ENCODE measurements around the gene ATP2C2. TPM values are rescaled to one million over a fixed set of nuclear protein-coding genes. Genes with fewer than 3 reads are reported as not detected.
"Not testable (repeated sequence)": the region's sequence is repeated elsewhere in the genome, so short reads cannot be mapped to it uniquely, and the experiment has no call there.

ATP2C2 gene
- total RNA-seq, 1 donor from 2014 or later = not detected

DNA sequence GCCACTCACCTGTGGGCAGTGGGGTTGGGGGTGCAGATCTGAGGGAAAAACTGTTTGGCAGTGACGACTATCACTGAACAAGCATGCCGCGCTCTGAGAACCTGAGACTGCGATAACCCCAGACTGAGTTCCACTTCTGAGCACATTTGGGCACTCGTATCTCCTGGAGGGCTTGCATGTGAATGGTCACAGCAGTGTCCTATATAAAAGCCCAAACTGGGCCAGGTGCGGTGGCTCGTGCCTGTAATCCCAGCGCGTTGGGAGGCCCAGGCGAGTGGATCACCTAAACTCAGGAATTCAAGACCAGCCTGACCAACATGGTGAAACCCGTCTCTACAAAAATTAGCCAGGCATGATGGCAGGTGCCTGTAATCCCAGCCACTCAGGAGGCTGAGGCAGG lies 18.7 kb downstream of the ATP2C2 start:
- Mint-ChIP-seq H3K9me3 (ENCODE audit: low read depth) (peaks cover 16% of the 10 kb centered on the region), H3K4me3 (ENCODE audit: unreplicated experiment) (no peak overlapping the region), H3K27ac (ENCODE audit: unreplicated experiment) (no peak overlapping the region), H3K27me3 (ENCODE audit: low read depth) (peaks cover 20% of the 10 kb centered on the region), H3K36me3 (ENCODE audit: low read depth) (peaks cover 7% of the 10 kb centered on the region), H3K4me1 (ENCODE audit: low read depth) (no peaks in the 10 kb centered on the region)
- TF ChIP-seq, protein P1, sequence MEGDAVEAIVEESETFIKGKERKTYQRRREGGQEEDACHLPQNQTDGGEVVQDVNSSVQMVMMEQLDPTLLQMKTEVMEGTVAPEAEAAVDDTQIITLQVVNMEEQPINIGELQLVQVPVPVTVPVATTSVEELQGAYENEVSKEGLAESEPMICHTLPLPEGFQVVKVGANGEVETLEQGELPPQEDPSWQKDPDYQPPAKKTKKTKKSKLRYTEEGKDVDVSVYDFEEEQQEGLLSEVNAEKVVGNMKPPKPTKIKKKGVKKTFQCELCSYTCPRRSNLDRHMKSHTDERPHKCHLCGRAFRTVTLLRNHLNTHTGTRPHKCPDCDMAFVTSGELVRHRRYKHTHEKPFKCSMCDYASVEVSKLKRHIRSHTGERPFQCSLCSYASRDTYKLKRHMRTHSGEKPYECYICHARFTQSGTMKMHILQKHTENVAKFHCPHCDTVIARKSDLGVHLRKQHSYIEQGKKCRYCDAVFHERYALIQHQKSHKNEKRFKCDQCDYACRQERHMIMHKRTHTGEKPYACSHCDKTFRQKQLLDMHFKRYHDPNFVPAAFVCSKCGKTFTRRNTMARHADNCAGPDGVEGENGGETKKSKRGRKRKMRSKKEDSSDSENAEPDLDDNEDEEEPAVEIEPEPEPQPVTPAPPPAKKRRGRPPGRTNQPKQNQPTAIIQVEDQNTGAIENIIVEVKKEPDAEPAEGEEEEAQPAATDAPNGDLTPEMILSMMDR (IDR thresholded peaks at IDR 0.05) = no peak
- DNase-seq (ENCODE audit: low spot score) = no peak

DNA sequence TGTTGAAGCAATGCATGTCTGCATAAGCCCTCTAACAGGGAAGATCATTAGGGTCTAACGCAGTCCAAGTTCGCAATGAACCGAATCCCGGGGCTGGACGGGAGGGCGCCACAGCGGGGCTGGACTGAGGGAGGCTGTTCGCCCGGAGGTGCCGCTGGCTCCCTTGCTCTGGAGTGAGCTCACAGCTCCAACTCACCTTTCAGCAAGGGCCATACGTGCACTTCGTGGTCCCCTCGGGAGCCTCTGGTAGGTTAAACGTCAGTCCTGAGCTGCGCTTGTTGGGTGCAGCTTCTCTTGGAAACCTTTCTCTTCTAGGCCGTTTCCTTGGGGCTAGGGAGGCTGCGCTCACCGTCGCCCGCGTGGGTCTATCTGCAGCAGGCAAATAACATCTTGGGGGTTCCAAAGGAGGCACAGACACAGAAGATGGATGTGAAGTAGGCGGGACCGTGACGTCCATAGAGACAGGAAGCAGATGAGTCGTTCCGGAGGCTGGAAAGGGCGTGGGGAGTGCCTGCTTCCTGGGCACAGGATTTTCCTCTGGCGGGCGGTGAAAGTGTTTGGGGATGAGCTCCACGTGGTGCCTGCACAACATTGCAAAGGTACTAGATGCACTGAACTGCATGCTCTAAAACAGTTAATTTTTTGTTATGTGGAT lies 21.9 kb downstream of the ATP2C2 start:
- Mint-ChIP-seq H3K27me3 (ENCODE audit: low read depth) (peaks cover 15% of the 10 kb centered on the region), H3K27ac (ENCODE audit: unreplicated experiment) (no peak overlapping the region), H3K4me1 (ENCODE audit: low read depth) (no peaks in the 10 kb centered on the region), H3K36me3 (ENCODE audit: low read depth) (peaks cover 3% of the 10 kb centered on the region), H3K9me3 (ENCODE audit: low read depth) (peaks cover 5% of the 10 kb centered on the region), H3K4me3 (ENCODE audit: unreplicated experiment) (no peak overlapping the region)
- DNase-seq (ENCODE audit: low spot score) = peak; percentile 68
- TF ChIP-seq, protein P1 (IDR thresholded peaks at IDR 0.05) = no peak

DNA sequence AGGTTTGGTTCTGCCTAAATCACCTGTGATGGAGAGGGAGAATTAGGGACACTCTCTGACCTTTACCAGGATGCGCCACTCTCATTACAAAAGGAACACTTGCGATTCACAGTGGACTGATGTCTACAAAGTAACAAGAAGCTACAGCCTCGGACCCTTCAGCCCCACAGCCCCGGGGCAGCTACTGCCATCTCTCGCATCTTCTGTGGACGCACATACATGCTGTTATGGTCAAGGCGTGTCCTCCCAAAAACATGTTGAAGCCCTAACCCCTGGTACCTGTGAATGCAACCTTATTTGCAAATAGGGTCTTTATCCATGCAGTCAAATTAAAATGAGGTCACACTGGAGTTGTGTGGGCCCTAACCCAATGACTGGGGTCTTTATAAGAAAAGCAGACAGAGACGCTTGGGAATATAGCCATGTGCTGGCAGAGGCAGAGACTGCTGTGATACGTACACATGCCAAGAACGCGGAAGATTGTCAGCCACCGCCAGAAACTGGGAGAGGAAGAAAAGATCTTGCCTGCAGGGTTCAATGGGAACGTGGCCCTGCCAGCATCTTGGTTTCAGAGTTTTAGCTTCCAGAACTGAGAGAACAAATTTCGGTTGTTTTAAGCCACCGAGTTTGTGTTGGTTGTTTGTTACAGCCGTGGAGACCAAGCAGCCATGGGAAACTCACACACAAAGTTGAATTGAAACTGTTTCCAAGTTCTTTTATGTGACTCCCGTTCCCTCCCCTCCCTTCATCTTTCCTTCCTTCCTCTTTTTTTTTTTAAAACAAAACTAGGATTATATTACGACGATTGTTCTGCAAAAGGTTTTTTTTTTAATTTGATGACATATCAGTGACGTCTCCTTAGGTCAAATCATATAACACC lies 23.1 kb downstream of the ATP2C2 start:
- no peaks in the 10 kb centered on the region for H3K4me1 Mint-ChIP-seq (ENCODE audit: low read depth)
- H3K36me3 Mint-ChIP-seq (ENCODE audit: low read depth) = no peaks in the 10 kb centered on the region
- H3K27me3 Mint-ChIP-seq (ENCODE audit: low read depth) = peaks cover 20% of the 10 kb centered on the region
- no peaks in the 10 kb centered on the region for H3K9me3 Mint-ChIP-seq (ENCODE audit: low read depth)
- no peak overlapping the region for H3K4me3 Mint-ChIP-seq (ENCODE audit: unreplicated experiment)
- TF ChIP-seq, protein P1 (IDR thresholded peaks at IDR 0.05) = no peak
- no peak overlapping the region for H3K27ac Mint-ChIP-seq (ENCODE audit: unreplicated experiment)
- no peak for DNase-seq (ENCODE audit: low spot score)

DNA sequence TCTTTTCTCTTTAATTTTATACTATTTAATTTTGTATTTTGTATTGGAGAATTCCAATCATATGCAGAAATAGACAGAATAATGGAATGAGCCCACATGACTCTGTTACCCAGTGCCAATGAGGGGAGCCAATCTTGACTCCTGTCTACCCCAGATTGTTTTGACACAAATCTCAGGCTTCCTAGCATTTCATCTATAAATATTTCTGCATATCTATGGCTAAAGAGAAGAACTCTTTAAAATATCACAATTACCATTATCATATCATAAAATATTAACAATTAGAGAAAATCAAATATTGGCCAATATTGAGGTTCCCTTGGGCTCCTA lies 23.7 kb downstream of the ATP2C2 start:
- TF ChIP-seq, protein P1 (IDR thresholded peaks at IDR 0.05) = no peak
- H3K36me3 Mint-ChIP-seq (ENCODE audit: low read depth) = no peaks in the 10 kb centered on the region
- H3K4me3 Mint-ChIP-seq (ENCODE audit: unreplicated experiment) = no peak overlapping the region
- no peak for DNase-seq (ENCODE audit: low spot score)
- H3K27me3 Mint-ChIP-seq (ENCODE audit: low read depth) = peaks cover 23% of the 10 kb centered on the region
- no peaks in the 10 kb centered on the region for H3K9me3 Mint-ChIP-seq (ENCODE audit: low read depth)
- no peaks in the 10 kb centered on the region for H3K4me1 Mint-ChIP-seq (ENCODE audit: low read depth)
- no peak overlapping the region for H3K27ac Mint-ChIP-seq (ENCODE audit: unreplicated experiment)

DNA sequence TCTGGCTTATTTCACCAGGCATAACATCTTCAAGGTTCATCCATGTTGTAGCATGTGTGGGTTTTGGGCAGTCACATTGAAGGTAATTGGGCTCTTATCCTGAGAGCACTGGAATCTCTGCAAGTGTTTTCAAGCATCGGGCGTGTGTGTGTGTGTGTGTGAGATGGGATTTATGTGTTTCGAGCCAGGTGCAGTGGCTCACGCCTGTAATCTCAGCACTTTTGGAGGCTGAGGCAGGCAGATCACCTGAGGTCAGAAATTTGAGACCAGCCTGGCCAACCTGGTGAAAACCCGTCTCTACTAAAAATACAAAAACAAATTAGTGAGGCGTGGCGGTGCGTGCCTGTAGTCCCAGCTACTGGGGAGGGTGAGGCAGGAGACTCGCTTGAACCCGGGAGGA lies 27.7 kb downstream of the ATP2C2 start:
- H3K27ac Mint-ChIP-seq (ENCODE audit: unreplicated experiment); H3K4me3 Mint-ChIP-seq (ENCODE audit: unreplicated experiment); H3K4me1 Mint-ChIP-seq (ENCODE audit: low read depth); H3K9me3 Mint-ChIP-seq (ENCODE audit: low read depth); H3K36me3 Mint-ChIP-seq (ENCODE audit: low read depth): not testable (repeated sequence)
- peaks cover 44% of the 10 kb centered on the region for H3K27me3 Mint-ChIP-seq (ENCODE audit: low read depth)
- peak; percentile 17 for DNase-seq (ENCODE audit: low spot score)
